OCI-LY3 (cell line): ENCODE measurements around the gene CIPC.

Experiments used
- H2AFZ ChIP-seq: fragments of 200-600, 300-600 bp; shearing (Covaris generic); 2 replicates; pipeline ENCODE4 v1.6.0; 2014; ENCODE audit warnings: antibody characterized with exemption, low read depth, low read length
- H3K27ac ChIP-seq: fragments of 200-600, 300-600 bp; sonication (generic); 2 replicates; pipeline ENCODE4 v1.5.1; 2014; ENCODE audit warnings: mild to moderate bottlenecking, low read length, moderate library complexity, mixed read lengths
- H3K27me3 ChIP-seq: fragments of 200-600, 300-600 bp; sonication (generic); 2 replicates; pipeline ENCODE4 v1.6.1; 2014; ENCODE audit warnings: low read depth, low read length, mixed read lengths
- H3K36me3 ChIP-seq: fragments of 200-600, 300-600 bp; sonication (generic); replicated peaks from 2 replicates; pipeline ENCODE3; 2014; ENCODE audit warnings: low read depth, low read length, mixed read lengths
- H3K4me1 ChIP-seq: fragments of 300-600, 200-600 bp; sonication (generic); 2 replicates; pipeline ENCODE4 v1.6.1; 2014; ENCODE audit warnings: low read length, mixed read lengths
- H3K4me2 ChIP-seq: fragments of 200-600, 300-600 bp; sonication (generic); 2 replicates; pipeline ENCODE4 v1.6.1; 2014; ENCODE audit warnings: low read length, mixed read lengths
- H3K4me3 ChIP-seq: fragments of 300-600, 200-600 bp; sonication (generic); 2 replicates; pipeline ENCODE4 v1.5.1; 2014; ENCODE audit warnings: antibody characterized with exemption, mild to moderate bottlenecking, low read length, moderate library complexity
- H3K79me2 ChIP-seq: fragments of 300-600, 200-600 bp; shearing (Covaris generic); 2 replicates; pipeline ENCODE4 v1.6.1; 2014; ENCODE audit warnings: mild to moderate bottlenecking, low read length, mixed read lengths
- H3K9ac ChIP-seq: fragments of 300-600, 200-600 bp; shearing (Covaris generic); 2 replicates; pipeline ENCODE4 v1.6.0; 2014; ENCODE audit warnings: mild to moderate bottlenecking, low read length, moderate library complexity
- H3K9me3 ChIP-seq: fragments of 200-600, 300-600 bp; shearing (Covaris generic); 2 replicates; pipeline ENCODE4 v1.6.1; 2014; ENCODE audit warnings: low read length, mixed read lengths; ENCODE audit not compliant: insufficient read depth
- H4K20me1 ChIP-seq: fragments of 200-600, 300-600 bp; sonication (generic); 2 replicates; pipeline ENCODE4 v1.6.1; 2016; ENCODE audit warnings: low read length, mixed read lengths; ENCODE audit not compliant: insufficient read depth
- EZH2phosphoT487 ChIP-seq: fragments of 200-600 bp; shearing (Covaris generic); IDR thresholded peaks from 2 replicates; pipeline ENCODE4 v1.6.1; 2018; ENCODE audit warnings: antibody characterized with exemption, mixed run types, low read depth
- TF ChIP-seq, protein P1 (sequence below): fragments of 200-600, 300-600 bp; sonication (generic); IDR thresholded peaks from 2 replicates; pipeline ENCODE4 v1.5.1; 2014; ENCODE audit warnings: antibody characterized with exemption, low read length, low read depth

CIPC gene

GRCh38 chr14:77053046-77053841, 44.8 kb upstream of the CIPC start:
- Histone ChIP-seq H3K4me1 (peaks cover 15% of the 10 kb centered on the region), H3K27me3 (no peaks in the 10 kb centered on the region), H3K4me3 (no peak overlapping the region), H3K9ac (peak overlapping the region; percentile 4; the same call in 1 of the 2 replicates), H3K27ac (no peak overlapping the region), H3K4me2 (peak overlapping the region; percentile 2), H3K36me3 (no peaks in the 10 kb centered on the region), H4K20me1 (no peaks in the 10 kb centered on the region), H2AFZ (peak overlapping the region; percentile 12; the same call in 1 of the 2 replicates), H3K79me2 (no peaks in the 10 kb centered on the region), H3K9me3 (no peaks in the 10 kb centered on the region)
- TF ChIP-seq, protein P1, sequence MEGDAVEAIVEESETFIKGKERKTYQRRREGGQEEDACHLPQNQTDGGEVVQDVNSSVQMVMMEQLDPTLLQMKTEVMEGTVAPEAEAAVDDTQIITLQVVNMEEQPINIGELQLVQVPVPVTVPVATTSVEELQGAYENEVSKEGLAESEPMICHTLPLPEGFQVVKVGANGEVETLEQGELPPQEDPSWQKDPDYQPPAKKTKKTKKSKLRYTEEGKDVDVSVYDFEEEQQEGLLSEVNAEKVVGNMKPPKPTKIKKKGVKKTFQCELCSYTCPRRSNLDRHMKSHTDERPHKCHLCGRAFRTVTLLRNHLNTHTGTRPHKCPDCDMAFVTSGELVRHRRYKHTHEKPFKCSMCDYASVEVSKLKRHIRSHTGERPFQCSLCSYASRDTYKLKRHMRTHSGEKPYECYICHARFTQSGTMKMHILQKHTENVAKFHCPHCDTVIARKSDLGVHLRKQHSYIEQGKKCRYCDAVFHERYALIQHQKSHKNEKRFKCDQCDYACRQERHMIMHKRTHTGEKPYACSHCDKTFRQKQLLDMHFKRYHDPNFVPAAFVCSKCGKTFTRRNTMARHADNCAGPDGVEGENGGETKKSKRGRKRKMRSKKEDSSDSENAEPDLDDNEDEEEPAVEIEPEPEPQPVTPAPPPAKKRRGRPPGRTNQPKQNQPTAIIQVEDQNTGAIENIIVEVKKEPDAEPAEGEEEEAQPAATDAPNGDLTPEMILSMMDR: peak; percentile 99
- TF ChIP-seq EZH2phosphoT487: no peak

DNA sequence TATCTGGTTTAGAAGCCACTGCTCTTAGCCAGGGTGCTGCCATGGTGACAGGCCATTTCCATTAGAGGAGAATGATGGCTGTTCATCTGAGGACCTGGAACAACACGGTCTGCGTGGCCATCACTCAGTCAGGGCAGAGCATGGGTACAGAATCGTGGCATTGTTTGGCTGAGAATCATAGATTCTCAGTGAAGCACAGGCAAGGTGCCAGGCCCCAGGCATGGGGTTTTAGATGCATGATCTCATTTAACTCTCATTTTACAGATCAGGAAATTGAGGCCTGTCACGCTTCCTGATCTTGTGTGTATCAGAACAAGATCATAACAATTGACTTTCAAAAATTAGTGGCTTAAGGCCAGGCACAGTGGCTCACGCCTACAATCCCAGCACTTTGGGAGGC, 42.8 kb upstream of the CIPC start:
- H3K4me1 ChIP-seq: peaks cover 12% of the 10 kb centered on the region
- no peaks in the 10 kb centered on the region for H3K79me2 ChIP-seq
- H3K4me2 ChIP-seq: no peak overlapping the region
- H3K27ac ChIP-seq: no peak overlapping the region
- no peaks in the 10 kb centered on the region for H3K27me3 ChIP-seq
- no peaks in the 10 kb centered on the region for H3K9me3 ChIP-seq
- no peak overlapping the region for H3K4me3 ChIP-seq
- H2AFZ ChIP-seq: no peak overlapping the region
- TF ChIP-seq, protein P1: no peak
- no peak for TF ChIP-seq EZH2phosphoT487
- no peaks in the 10 kb centered on the region for H4K20me1 ChIP-seq
- no peaks in the 10 kb centered on the region for H3K36me3 ChIP-seq
- H3K9ac ChIP-seq: no peak overlapping the region

DNA sequence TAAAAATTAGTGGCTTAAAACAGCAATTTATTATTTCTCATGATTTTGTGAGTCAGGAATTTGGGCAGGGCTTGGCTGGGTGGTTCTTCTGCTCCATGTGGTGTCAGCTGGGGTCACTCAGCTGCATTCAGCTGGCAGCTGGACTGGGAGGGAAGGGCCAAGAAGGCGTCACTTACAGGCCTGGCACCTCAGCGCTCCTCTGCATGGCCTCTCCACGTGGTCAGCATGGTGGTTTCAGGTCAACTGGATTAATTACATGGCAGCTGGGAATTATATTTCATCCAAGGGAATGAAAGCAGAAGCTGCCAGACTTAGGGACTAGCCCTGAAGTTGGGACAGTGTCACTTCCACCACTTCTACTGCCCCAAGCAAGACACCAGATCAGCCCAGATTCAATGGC, 42.1 kb upstream of the CIPC start:
- Histone ChIP-seq H3K9me3 (no peaks in the 10 kb centered on the region), H3K27ac (no peak overlapping the region), H3K4me1 (peaks cover 12% of the 10 kb centered on the region), H3K4me2 (no peak overlapping the region), H3K36me3 (no peaks in the 10 kb centered on the region), H3K9ac (no peak overlapping the region), H4K20me1 (no peaks in the 10 kb centered on the region), H3K27me3 (no peaks in the 10 kb centered on the region), H2AFZ (no peak overlapping the region), H3K79me2 (no peaks in the 10 kb centered on the region), H3K4me3 (no peak overlapping the region)
- TF ChIP-seq, protein P1: no peak
- no peak for TF ChIP-seq EZH2phosphoT487

DNA sequence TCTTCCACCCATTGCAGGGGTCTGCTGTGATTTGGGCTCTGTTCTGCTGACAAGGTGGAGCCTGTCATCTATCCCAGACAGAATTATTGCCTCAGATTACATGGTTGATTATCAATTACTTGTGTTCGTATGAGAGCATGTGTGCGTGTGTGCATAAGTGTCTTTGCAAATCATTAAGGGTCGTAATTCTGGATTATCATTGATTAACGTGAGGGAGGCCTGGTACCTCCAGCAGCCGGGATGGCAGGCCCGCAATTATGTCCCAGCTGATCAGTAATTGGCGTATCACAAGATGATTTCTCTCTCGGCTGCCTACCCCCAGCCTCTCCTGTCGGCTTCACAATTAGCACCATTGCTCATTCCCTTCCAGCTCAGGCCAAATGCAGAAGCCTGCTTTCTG, 39.9 kb upstream of the CIPC start:
- no peak for TF ChIP-seq EZH2phosphoT487
- TF ChIP-seq, protein P1: no peak
- H3K4me1 ChIP-seq: peaks cover under 1% of the 10 kb centered on the region

More for the DNA sequence above, 39.9 kb upstream of the CIPC start:
- Histone ChIP-seq H3K36me3 (no peaks in the 10 kb centered on the region), H3K9me3 (no peaks in the 10 kb centered on the region), H3K4me3 (no peak overlapping the region), H3K9ac (no peak overlapping the region), H3K79me2 (no peaks in the 10 kb centered on the region), H3K27me3 (no peaks in the 10 kb centered on the region), H4K20me1 (no peaks in the 10 kb centered on the region), H2AFZ (no peak overlapping the region), H3K27ac (no peak overlapping the region), H3K4me2 (no peak overlapping the region)
